Right lobe of liver (tissue), 6 donors: ENCODE data around the gene PERM1. TPM values are rescaled to one million over a fixed set of nuclear protein-coding genes. Genes with fewer than 3 reads are reported as not detected.
"Not testable (repeated sequence)": the region's sequence is repeated elsewhere in the genome, so short reads cannot be mapped to it uniquely, and the experiment has no call there.

Source experiments
- ATAC-seq, 4 donors: fragments of 200-7000 bp; cut with Tn5 transposase; one replicate each; pipeline ENCODE4 v1.9.1; 2020; ENCODE audit warnings: mild to moderate bottlenecking in 4 of 4, moderate library complexity in 4 of 4
- DNase-seq, 3 donors: peaks; one replicate each; pipeline ENCODE4 v3.0.0-alpha.2; 2020
- H3K27ac ChIP-seq, 3 donors: fragments of 200-600 bp; one replicate each; pipeline ENCODE4 v1.8.0; 2022
- H3K27me3 ChIP-seq, 2 donors: fragments of 200-600 bp; one replicate each; pipeline ENCODE4 v1.8.0; 2022
- H3K36me3 ChIP-seq, 4 donors: fragments of 200-600 bp; sonication (generic) in 1 of 4; one replicate each; pipeline versions ENCODE4 v1.5.1 to v1.8.0; 2017 to 2022; ENCODE audit warnings: control low read depth in 1 of 4
- H3K4me1 ChIP-seq, 4 donors: fragments of 200-600 bp; sonication (generic) in 1 of 4; one replicate each; pipeline versions ENCODE4 v1.5.1 to v1.8.0; 2017 to 2022; ENCODE audit warnings: control low read depth in 1 of 4
- H3K4me3 ChIP-seq, 3 donors: fragments of 200-600 bp; one replicate each; pipeline ENCODE4 v1.8.0; 2022
- H3K9me3 ChIP-seq, 4 donors: fragments of 200-600 bp; sonication (generic) in 1 of 4; one replicate each; pipeline versions ENCODE4 v1.5.1 to v1.8.0; 2017 to 2022; ENCODE audit warnings: control low read depth in 1 of 4
- POLR2A ChIP-seq: fragments of 450-650 bp; IDR thresholded peaks from one replicate; pipeline ENCODE4 v1.6.1; 2017; ENCODE audit warnings: antibody characterized with exemption, mild to moderate bottlenecking
- WGBS: methylation state at CpG from one replicate; pipeline ENCODE4 v1.1.6; 2018; ENCODE audit warnings: low coverage, low lambda C conversion rate; ENCODE audit not compliant: insufficient coverage; ENCODE audit errors: missing lambda C conversion rate; 5-methylcytosine and 5-hydroxymethylcytosine counted together
- intact Hi-C, 2 donors: fragments of 100-400 bp; cut with DNase I; formaldehyde crosslinking; loops; one replicate each; pipeline versions ENCODE4 v1.11.2 to v1.14.1; 2022
- total RNA-seq, 6 experiments: library from RNA; depleted of rRNA in 2 of 6; stranded (reverse); fragments of >200 nt in 2 of 6; fragmentation: NEBNext Ultra II Directional in 3 of 6; extraction: Animal tissue kit (Norgen Biotek cat#: 25700) in 3 of 6; gene quantifications; one replicate each; pipeline versions ENCODE4 v1.1.0 to v1.2.4, GENCODE V29; 2016 to 2023
- TF ChIP-seq, protein P1 (sequence below), 4 donors: fragments of 200-600 bp in 3 of 4; fragments of 450-650 bp in 1 of 4; IDR thresholded peaks; one replicate each; pipeline versions ENCODE4 v1.5.1 to v1.8.0; 2016 to 2022; ENCODE audit warnings: antibody characterized with exemption in 4 of 4, mild to moderate bottlenecking in 2 of 4
- donor health status: DM: no; HTN: yes; CAD: no.
- donor health status: DM: no; HTN: no; CAD: no.
- donor health status: DM: no; HTN: no; CAD: no.
- donor health status: DM: no; HTN: yes; CAD: no.
- donor health status: DM: no; HTN: yes; CAD: no.

The PERM1 gene
- total RNA-seq, 6 experiments from 2014 or later, result 0.18 to 0.46 (median 0.28) TPM; not detected in 2

DNA sequence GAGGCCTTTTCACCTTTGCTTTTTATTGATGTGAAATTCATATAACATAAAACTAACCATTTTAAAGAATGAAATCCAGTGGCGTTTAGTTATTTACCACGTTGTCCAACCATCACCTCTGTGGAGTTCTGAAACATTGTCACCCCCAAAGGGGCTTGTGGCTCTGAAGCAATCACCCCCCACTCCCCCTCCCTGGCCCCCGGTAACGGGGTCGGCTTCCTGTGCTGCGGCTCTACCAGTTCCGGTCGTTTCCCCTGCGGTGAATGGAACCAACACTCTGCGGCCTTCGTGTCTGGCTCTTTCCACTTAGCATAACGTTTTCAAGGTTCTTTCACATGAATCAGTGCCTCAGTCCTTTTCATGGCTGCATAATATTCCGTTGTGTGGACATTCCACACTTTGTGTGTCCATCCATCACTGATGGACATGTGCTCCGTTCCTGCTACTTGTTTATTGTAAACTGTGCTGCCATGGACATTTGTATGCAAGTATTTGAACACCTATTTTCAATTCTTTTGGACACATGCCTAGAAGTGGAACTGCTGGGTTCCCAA, 29.6 kb upstream of the PERM1 start:
- DNase-seq (no peak), ATAC-seq (no peak)
- WGBS, result 46% methylated on average over 7 of the region's 14 CpGs
- Histone ChIP-seq H3K4me1 (peaks cover 0 to 22% (median 8%) of the 10 kb centered on the region in 4 donors), H3K36me3 (no peaks in the 10 kb centered on the region), H3K4me3 (no peak overlapping the region), H3K27me3 (no peaks in the 10 kb centered on the region), H3K27ac (no peak overlapping the region), H3K9me3 (no peaks in the 10 kb centered on the region)
- intact Hi-C loops, result no loop called here
- TF ChIP-seq, protein P1, sequence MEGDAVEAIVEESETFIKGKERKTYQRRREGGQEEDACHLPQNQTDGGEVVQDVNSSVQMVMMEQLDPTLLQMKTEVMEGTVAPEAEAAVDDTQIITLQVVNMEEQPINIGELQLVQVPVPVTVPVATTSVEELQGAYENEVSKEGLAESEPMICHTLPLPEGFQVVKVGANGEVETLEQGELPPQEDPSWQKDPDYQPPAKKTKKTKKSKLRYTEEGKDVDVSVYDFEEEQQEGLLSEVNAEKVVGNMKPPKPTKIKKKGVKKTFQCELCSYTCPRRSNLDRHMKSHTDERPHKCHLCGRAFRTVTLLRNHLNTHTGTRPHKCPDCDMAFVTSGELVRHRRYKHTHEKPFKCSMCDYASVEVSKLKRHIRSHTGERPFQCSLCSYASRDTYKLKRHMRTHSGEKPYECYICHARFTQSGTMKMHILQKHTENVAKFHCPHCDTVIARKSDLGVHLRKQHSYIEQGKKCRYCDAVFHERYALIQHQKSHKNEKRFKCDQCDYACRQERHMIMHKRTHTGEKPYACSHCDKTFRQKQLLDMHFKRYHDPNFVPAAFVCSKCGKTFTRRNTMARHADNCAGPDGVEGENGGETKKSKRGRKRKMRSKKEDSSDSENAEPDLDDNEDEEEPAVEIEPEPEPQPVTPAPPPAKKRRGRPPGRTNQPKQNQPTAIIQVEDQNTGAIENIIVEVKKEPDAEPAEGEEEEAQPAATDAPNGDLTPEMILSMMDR (IDR thresholded peaks at IDR 0.05), result no peak
- TF ChIP-seq POLR2A, result no peak

DNA sequence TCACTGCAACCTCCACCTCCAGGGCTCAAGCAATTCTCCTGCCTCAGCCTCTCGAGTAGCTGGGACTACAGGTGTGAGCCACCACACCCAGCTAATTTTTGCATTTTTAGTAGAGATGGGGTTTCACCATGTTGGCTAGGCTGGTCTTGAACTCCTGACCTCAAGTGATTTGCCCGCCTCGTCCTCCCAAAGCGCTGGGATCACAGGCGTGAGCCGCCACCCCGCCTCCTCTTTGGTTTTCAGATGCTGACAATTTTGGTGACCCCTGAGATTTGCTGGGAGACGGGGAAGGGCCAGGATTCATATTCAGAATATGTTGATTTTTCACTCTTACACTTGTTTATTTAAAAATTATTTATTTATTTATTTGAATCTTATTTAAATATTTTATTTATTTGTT, 28.2 kb upstream of the PERM1 start:
- H3K4me3 ChIP-seq, H3K36me3 ChIP-seq, intact Hi-C loops, H3K27me3 ChIP-seq, ATAC-seq, DNase-seq, H3K27ac ChIP-seq, H3K9me3 ChIP-seq: not testable (repeated sequence)
- 90% methylated on average over 7 of the region's 8 CpGs for WGBS
- peaks cover 0 to 34% (median 10%) of the 10 kb centered on the region in 4 donors for H3K4me1 ChIP-seq

DNA sequence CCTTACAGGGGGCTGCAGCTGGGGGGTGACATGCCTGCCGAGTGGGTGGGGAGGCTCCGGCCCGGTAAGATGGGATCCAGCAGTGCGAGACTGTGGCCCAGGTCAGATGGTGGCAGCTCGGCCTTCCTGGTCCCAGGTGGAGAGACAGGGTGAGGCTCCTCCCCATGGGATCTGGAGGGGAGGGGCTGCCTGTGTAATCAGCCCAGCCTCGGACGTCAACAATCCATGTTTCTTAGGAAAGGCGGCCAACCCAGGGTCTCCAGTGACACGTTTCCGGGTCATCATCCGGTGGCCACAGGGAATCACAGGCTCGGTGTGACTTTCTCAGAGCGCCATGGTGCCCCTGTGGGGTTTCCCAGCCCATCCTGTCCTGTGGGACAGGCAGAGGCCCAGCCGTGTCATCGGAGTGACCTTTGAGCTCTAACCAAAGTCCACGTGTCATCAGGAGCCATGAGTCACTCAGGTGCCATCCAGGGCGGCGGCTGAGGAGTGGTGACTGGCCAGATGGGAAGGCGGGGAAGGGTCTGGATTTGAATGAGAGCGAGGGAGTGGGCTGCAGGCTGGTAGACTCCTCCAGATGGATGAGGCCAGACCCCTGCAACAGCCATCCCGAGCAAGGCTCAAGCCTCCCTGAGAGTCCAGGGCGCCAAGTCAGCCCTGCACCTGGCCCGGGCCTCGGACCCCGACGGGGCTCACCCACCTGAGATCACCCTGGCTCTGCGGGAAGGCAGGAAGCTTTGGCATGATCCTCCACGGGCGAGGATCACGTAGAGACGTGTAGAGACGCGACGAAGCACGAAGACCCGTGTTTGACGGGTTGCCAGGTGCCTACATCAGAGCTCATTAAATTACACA, 24.6 kb upstream of the PERM1 start:
- ATAC-seq (peak; percentile 81 to 88 (median 85)), DNase-seq (peak; percentile 85 to 92 (median 88))
- no peaks in the 10 kb centered on the region for H3K9me3 ChIP-seq
- TF ChIP-seq POLR2A, result peak; percentile 82
- TF ChIP-seq, protein P1 (IDR thresholded peaks at IDR 0.05), result no peak
- intact Hi-C loops, result no loop called here
- no peaks in the 10 kb centered on the region for H3K36me3 ChIP-seq
- no peaks in the 10 kb centered on the region for H3K27me3 ChIP-seq
- WGBS, result 28% methylated on average over 5 of the region's 37 CpGs
- H3K4me1 ChIP-seq, result peaks cover 0 to 29% (median 8%) of the 10 kb centered on the region in 4 donors
- H3K4me3 ChIP-seq, result peak overlapping the region; percentile 45 to 50 (median 48)
- H3K27ac ChIP-seq, result peak overlapping the region; percentile 78 to 85 (median 82)

DNA sequence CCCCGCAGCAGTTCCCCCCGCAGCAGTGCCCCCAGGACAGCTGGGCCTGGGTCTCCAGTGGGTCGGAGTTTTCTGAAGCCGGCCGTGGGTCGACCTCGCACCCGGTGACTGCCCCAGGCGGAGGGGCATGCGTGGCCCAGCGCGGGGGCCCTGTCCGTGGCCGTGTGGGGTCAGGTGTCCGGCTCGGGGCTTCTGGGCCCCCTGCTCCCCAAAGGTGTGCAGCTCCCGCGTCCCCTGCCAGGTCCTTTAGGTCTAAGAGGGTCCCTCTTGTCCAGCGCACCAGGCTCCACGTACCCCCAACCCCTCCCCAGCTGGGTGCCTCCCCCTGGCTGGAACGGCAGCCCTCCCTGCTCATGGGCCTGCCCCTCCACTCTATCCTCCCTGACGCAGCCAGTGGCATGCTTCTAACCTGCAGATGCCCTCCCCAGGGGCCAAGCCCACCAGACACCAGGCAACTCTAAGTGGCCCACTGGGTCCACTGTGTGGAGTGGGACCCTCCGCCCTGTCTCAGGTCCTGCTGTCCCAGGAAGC, 23.9 kb upstream of the PERM1 start:
- Histone ChIP-seq H3K4me1 (peaks cover 0 to 33% (median 8%) of the 10 kb centered on the region in 4 donors), H3K27ac (peak overlapping the region; percentile 78 to 85 (median 82)), H3K4me3 (peak overlapping the region; percentile 45 to 50 (median 48)), H3K27me3 (no peaks in the 10 kb centered on the region), H3K9me3 (no peaks in the 10 kb centered on the region), H3K36me3 (no peaks in the 10 kb centered on the region)
- TF ChIP-seq, protein P1 (IDR thresholded peaks at IDR 0.05), result no peak
- no peak for TF ChIP-seq POLR2A
- DNase-seq, result peak in 2 of 3 donors; percentile 49 to 53
- no peak for ATAC-seq
- intact Hi-C loops, result no loop called here
- 26% methylated on average over 13 of the region's 23 CpGs for WGBS
